CD4-positive, alpha-beta T cell treated with Interleukin-4 for 4 hours (primary cell): ENCODE results near the gene FN1.

Source experiments
- DNase-seq: peaks from one replicate; pipeline ENCODE4 v3.0.0-alpha.2; 2020

FN1 gene

DNA sequence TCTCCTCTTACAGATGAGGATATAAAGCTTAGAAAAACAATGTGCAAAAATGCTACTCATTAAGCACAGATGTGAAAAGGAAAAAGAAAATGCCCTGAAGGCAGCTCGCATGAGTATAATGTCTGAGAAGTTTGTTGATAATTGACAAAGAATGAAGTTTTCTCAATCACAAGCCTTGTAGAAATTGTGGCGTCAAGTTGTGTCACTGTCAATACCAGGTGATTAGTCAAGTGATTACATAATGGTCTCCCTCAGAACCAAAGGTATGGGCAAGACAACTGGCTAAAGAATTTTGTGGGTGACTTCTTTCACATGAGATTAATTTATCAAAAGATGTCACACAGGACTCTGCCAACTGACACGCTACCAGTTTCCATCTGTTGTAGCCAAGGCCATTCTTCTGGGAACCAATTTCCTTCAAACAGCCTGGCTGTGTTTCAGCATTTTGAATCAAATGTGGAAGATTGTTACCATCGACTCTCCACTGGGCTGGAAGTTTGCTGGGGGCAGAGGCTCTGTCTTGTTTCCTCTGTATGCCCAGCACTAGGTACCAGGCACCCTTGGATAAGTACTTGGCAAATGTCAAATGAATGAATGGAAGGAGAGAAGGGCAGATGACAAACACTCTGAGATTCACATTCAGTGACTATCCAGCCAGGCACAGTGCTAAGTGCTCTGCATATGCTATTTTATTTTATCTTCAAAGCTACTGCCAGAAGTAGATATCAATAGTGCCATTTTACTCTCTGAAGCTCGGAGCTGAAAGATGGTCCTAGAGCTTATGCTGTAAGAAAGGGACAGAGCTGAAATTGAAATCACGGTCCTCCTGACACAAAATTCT is 5.9 kb upstream of the FN1 start:
- DNase-seq: no peak

DNA sequence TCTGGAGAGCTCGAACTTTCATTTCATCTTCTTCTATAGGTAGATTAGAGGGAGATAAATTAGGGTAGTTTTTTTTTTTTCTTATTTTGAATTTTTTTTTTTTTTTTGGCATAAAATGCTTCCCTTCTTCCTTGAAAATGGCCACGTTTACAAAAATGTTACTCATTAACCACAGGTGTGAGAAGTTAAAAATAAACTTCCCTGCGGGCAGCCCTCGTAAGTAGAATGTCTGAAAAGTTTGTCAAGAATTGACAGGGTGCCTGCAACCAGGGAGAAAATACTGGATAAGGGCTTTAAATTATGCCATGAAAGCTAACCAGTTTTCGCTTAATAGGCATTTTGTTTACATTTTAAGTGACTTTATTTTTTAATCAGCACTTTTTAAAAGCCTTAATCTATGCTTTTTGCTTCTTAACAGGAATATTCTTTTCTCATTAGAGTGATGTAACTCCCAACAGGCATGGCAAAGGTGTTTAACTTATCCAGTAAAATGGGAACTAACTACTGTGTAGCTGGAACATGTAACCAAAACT is 4.2 kb upstream of the FN1 start:
- DNase-seq: no peak

DNA sequence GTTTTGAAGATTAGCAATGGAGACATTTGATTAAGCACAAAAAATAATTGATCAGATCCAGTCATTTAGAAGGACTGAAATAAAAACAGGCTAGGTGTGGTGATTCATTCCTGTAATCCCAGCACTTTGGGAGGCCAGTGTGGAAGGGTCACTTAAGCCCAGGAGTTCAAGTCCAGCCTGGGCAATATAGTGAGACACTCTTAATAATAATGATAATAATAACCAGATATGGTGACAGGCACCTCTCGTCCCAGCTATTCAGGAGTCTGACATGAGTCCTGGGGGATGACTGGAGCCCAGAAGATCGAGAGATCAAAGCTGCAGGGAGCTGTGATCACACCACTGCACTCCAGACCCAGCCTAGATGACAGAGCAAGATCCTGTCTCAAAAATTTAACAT is 3.5 kb upstream of the FN1 start:
- no peak for DNase-seq

DNA sequence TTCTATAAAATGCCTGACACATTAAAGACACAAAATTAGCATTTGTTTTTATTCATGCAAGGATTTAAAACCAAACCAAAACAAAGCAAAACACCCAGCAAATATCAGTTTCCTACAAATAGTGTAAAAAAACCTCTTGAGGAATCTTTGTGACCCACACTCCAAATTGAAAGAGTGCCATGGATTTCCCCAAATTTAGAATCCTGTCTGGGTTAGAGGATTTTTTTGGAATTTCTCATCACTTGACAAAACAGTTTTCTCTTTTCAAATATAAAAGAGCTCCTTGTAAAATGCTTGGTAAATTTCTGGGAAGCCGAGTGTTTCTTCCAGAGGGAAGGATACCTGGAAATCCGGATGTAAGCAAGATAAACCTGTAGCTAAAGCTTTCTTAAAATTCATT is 1.7 kb upstream of the FN1 start:
- no peak for DNase-seq

DNA sequence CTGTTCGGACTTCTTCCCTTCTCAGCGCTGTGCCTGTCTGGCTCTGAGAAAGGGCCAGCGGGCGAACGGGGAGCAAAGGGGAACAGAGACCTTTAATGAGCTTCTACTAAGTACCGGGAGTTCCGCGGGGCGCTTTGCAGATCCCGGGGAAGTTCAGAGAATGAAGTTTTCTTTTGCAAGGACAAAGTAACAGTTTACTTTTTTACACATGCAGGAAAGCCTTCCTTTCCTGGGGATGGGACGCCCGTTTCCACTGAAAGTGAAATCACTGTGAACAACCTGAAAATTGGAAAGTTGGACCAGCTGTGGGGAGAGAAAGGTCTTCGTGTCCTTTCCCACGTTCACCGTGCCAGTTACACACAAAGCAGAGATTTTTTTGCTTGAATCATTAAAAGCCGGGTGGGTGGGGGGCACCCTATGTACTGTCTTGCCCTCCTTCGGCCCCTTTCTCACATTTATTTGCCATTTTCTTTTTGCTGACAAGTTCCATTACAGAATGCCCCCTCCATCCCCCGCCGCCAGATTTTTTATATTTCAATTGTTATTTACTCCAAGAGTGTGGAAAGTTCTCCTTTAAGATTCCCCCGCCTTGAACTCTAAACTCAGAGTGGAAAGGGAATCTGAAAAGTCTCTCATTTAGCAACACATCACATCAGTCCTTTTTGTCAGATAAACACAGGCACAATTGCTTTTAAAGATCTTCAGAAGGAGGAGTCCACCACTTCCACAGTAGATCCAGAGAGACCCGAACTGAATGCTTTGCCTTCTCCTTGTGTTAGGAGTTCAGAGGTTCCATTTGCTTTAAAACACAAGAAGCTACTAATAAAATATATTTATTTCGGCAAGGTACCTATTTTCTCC is 1.1 kb upstream of the FN1 start:
- no peak for DNase-seq

DNA sequence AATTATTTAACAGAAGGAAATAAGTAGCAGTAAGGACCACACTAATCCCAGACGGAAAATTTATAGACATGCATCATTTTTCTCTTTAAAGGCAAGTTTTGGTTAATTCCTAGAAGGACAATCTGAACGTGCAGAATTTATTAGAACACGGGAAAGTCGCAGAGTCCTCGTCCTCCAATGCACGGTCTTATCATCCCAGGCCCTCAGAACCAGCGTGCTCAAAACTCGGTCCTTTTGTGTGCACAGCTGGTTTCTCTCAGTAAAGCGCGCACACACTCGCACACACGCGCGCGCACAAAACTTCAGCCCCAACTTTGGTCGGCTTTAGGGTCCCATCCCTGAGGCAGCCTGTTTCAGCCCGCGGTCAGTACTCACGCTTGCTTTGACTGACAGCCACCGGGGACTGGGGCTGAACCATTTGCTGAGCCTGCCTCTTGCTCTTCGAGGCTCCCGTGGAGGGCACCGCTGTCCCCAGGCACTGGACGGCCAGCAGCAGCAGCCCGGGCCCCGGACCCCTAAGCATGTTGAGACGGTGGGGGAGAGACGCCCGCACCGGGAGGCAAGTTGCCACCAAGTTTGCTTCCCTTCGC is 493 bp downstream of the FN1 start:
- no peak for DNase-seq

DNA sequence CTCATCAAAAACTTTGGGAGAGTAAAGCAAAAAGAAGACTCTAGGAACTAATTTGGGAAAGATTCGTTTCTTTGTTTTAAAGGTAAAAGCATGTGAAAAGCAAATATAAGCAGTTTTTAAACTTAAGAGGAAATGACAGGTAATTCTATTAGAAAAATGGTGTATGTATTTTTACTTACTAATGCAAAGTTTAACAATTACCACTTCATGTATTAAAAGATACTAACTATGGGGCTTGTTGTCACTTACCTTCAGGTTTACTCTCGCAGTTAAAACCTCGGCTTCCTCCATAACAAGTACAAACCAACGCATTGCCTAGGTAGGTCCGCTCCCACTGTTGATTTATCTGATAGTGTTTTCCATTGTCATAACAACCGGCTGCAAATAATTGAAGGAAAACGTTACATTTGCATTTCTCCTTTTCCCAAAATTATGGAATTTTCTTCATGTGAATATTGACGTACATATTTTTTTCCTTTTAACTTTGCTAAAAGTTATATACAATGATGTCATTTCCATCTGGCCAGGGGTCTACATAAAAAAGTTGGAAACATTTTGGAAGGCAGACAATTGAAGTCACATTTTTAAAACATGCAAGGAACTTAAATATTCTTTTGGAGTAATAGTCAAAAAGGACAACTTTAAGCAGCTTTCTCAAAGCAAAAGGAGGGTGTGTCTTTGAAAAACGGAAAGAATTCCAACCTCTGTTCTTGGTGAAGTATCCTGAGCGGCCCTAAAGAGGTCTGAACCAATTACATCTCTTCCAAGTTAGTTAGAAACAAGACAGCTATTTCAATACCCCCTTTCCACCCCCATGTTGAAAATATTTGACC is 1.2 kb downstream of the FN1 start:
- no peak for DNase-seq

DNA sequence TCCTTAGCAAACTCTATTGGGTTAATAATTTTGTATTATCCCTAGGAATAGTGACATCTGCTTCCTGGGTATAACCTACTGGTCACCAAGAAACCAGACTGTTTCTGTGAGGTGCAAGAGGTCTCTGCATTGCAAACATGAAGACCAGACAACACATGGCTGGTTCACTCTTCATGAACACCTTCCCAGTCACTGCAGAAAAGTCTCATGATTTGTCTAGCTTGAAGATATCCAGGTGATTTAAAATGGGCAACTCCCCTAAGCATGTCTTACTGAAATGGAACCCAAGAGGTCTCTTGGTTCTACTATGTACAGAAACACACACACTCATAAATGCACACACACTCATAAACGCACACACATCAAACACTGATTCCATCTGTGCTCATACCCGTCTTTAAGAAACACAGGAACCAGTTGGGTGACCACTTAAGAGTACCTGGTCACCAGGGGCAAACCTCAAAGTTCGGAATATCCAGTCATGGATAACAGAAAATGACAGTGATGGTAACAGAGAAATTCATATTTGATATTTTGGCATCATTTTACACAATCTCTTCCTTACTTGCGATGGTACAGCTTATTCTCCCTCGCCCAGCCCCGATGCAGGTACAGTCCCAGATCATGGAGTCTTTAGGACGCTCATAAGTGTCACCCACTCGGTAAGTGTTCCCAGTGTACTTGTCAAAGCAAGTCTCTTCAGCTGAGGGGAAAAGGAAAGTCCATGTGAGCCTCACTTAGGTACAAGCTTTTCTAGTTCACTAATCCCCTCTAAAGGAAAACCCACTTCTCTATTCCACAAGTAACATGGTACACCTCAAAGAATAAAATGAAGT is 2.9 kb downstream of the FN1 start:
- no peak for DNase-seq

DNA sequence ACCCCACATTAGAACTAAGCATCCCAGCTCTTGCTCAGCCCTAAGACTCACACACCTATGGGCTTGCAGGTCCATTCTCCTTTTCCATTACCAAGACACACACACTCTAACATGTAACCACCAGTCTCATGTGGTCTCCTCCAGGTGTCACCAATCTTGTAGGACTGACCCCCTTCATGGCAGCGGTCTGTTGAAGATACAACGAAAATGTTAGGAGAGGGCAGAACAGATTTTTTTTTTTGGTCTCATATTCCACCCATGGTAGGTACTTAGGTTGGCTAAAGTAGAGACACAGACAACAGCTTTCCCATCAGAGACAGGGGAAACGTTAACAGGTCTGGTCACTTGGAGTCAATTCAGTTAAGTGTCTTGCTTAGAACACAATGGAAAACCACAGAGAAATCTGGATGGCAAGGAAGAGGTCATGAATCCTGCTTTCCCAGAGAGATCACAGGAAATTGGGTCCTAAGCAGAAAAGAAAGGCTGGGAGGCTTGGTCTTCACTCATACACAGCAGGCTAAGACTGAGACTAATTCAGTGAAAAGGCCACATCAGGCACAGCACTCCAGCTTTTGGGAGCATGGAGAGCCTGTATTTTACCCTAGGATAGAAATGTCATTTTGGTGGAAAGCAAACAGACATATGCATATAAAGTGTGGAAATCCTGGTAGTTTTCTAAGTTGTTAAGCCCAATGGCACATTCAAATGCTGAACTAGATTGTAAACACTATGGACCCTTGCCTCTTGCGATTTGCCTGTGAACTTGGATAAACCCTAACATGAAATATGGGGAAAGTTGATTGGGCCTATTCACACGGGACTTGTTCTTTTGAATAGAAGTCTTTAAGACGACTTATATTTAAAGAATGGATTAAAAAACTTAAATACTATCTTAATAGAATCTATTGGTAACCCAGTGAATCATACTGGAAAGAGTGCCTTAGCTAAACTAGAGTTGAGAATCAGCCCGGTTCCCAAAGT is 3.8 kb downstream of the FN1 start:
- no peak for DNase-seq

DNA sequence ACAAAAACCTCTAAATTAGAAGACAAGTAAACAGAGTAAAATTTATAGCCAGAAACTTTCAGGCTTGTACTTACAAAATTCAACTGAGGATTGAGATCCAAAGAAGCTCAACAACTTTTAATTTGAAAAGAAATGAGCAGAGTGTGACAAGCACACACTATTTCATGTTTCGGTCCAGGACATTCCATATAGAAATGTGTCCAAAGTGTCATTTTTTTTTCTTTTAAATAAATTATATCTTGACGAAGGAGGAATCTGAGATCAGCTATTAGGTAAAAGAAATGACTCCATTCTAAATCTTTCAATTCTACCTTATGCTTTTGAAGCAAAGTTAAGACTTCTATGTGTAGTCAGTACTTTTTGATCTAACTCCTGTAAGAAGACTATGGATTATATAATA is 4.6 kb downstream of the FN1 start:
- no peak for DNase-seq

DNA sequence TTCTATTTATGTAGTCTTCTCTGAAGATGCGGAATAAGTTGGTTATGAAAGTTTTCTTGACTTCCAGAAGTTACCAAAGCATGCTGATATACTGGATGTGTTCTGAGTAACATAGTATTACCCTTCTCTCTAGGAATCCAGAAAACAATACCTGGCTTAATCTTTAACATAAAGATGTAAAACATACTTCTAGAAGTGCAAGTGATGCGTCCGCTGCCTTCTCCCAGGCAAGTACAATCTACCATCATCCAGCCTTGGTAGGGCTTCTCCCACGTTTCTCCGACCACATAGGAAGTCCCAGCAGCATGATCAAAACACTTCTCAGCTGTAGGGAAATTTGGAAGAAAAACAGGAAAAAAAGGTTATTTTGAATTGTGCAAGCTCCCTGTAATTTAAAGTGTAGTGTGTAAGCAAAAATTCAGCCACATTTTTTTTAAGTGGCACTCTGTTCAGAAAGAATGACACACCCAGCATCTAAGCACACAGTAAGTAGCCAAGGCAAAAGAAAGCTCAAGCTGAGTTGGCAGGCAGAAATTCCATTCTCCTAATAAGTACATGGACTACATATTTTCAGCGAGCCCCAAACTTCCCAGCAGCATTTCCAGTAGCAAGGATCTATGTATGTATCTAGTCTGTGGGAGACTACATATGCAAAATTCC is 5.2 kb downstream of the FN1 start:
- no peak for DNase-seq

DNA sequence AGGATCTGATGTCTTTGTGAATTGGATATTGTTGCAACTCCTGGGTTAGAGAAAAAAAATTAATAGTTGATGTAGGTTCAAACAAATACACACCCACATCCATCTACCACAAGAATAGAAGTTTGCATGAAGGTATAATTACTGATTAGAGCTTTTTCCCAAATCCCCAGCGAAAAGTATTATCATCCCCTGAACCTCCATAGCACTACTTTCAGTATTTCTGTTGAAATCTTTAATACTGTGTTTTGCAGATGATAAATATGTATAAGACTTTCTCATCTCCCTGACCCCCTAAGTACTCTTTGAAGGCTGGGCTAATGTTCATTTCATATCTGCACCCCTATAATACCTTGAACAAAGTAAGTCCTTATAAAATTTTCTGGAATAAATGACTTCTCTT is 6.4 kb downstream of the FN1 start:
- DNase-seq: no peak

DNA sequence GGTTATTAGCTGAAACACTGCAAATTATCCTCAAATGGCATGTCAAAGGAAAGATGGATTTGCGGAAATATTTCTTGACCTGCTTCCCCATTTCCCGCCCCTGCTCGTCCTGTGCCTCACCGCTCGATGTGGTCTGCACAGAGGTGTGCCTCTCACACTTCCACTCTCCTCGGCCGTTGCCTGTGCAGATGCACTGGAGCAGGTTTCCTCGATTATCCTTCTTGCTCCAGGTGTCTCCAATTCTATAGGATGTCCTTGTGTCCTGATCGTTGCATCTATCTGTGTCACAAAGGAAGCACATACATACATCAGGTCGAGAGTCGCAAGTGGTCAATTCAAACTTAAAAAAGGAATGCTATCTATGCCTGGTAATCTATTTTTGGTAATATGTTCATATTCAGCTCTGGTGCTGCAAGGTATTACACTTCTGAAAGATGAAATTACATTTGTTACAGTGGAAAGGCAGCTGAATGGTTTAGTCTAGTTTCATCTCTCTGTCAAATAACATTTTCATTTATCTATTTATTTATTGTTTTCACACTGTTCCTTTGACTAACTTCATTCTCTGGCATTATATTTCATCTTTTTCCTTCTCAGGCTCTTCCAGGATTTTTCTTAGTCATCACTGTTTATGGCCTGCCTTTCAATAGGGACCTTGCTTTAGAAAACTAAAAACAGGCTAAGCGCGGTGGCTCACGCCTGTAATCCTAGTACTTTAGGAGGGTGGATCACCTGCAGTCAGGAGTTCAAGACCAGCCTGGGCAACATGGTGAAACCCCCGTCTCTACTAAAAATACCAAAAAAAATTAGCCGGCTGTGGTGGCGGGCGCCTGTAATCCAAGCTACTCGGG is 7.6 kb downstream of the FN1 start:
- DNase-seq: no peak

DNA sequence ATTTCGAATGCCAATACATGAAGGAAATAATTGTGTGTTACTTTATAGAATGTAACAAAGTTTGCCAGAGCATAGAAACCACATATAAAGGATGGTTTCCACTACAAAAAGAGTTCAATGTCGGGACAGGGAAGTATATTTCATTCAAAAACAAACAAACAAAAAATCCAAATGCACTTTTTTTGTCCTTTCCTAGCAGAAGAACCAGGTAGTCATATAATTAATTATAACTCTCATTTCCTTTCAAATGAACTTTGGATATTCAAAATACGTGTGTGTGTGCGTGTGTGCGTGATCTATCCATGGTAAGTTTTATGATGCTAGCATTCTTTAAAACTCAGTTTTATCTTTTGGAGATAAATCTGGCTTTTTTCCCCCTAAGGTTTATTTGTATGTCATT is 8.3 kb downstream of the FN1 start:
- no peak for DNase-seq

DNA sequence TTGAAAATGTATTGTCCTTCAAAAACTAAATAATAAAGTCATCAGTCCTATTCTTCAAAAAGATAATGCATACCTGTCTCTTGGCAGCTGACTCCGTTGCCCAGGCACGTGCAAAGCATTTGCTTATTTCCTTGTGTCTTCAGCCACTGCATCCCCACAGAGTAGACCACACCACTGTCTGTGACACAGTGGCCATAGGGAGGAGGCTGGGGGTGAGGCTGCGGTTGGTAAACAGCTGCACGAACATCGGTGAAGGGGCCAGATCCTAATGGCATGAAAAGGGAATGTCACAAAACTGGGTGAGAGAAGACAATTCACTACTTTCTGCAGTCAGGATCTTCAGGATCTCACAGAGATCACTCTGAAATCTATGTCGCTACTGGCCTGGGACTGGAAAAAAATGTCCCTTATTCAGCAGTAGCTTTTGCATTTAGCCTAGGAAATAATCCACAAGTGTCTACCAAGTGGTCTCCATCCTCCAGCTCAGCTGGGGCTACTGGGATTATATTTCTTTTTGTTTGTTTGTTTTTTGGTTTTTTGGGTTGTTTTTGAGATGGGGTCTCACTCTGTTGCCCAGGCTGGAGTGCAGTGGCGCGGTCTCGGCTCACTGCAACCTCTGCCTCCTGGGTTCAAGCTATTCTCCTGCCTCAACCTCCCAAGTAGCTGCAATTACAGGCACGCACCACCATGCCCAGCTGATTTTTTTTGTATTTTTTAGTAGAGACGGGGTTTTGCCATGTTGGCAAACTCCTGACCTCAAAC is 10.7 kb downstream of the FN1 start:
- no peak for DNase-seq

DNA sequence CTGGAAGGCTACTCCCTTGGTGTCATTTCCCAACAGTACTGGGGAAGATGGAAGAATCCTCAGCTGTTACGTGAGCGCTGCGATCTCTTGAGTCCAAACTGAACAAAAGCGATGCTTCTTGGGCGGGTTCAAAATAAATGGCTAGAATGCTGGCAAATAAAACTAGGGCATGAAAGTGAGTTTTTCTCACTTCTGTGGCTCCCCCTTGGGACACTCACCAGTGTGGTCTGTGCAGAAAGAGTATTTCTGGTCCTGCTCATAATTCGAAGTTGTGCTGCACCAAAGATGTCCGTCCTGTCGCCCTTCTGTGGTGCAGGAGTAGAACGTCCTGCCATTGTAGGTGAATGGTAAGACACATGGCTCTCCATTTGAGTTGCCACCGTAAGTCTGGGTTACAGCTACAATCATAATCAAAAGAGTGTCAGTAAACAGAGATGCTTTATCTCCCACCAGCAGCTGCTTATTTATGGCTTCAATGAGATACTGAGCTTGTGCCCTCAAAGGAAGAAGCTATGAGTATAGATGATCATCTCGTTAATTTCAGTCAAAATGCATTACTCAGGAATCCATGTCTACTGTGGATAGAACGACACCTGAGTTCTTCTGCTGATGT is 11.8 kb downstream of the FN1 start:
- DNase-seq: no peak

DNA sequence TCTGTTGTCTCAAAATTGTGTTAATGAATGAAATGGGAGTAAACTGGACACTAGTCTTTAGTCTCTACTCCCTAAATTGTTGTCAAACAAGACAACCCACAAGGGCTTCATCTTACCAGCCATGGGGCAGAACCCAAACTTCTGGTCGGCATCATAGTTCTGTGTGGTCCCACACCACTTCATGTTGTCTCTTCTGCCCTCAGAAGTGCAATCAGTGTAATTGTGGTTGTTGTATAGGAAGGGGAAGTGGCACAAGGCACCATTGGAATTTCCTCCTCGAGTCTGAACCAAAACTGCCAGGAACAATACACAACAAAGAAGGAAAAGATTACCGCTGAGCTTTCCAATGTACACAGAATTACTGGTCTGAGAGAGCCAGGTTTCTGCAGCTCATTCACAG is 12.6 kb downstream of the FN1 start:
- DNase-seq: no peak

DNA sequence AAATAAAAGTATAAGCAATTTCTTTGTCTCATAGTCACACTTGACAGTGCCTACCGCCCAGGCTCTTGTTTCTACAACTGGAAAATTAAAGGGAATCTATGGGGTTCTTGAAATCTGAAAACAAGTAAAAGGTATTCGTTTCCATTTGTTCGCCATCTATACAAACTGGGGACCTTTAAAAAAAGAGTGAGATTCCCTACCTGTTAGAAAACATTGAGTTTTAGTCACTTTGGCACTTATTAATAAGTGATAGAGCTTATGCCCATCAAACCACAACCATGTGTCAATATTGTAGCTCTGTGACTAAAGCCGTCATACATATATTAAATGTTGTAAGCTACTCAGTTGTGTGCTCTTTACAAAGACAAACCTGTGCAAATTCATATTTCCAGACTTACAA is 13.2 kb downstream of the FN1 start:
- DNase-seq: no peak
